GM06990 (cell line): ENCODE data around the gene SPATA31D3.

Source experiments
- DNase-seq: peaks from one replicate; pipeline ENCODE4 v3.0.0-alpha.2; 2011; ENCODE audit not compliant: insufficient read length; ENCODE audit errors: extremely low read depth
- H3K27me3 ChIP-seq: replicated peaks from 2 replicates; pipeline ENCODE4 v1.6.0; 2011; ENCODE audit warnings: low read length; ENCODE audit not compliant: control insufficient read depth, insufficient read depth
- H3K36me3 ChIP-seq: 2 replicates; pipeline ENCODE4 v1.5.1; 2011; ENCODE audit warnings: low read length; ENCODE audit not compliant: control insufficient read depth, insufficient read depth
- H3K4me3 ChIP-seq: replicated peaks from 2 replicates; pipeline ENCODE4 v1.5.1; 2011; ENCODE audit warnings: low read depth, mild to moderate bottlenecking, control low read depth, low read length
- TF ChIP-seq, protein P1 (sequence below): IDR thresholded peaks from 2 replicates; pipeline ENCODE4 v1.5.1; 2011; ENCODE audit warnings: low read length, control low read depth, mild to moderate bottlenecking, inconsistent platforms; ENCODE audit not compliant: insufficient read depth, poor library complexity, severe bottlenecking

SPATA31D3 gene

DNA sequence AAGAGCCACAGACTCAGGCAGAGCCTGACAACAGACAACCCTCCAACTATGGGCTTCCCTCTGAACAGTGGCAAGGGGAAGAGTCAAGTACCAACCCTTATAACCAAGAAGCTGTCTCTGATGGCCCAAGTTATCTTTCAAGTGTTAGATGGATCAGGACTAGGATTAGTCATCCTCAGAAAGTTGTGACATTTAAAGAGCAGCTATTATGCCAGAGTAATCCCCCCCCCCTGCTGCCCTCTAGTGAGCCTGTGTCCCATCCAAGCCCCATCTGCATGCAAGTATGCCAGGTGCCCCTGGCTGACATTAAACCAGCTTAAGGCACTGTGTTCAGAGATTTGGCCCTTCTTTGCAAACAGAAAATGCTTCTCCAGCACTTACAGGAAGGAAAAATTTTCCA lies 28.4 kb downstream of the SPATA31D3 start:
- DNase-seq, result no peak
- TF ChIP-seq, protein P1, sequence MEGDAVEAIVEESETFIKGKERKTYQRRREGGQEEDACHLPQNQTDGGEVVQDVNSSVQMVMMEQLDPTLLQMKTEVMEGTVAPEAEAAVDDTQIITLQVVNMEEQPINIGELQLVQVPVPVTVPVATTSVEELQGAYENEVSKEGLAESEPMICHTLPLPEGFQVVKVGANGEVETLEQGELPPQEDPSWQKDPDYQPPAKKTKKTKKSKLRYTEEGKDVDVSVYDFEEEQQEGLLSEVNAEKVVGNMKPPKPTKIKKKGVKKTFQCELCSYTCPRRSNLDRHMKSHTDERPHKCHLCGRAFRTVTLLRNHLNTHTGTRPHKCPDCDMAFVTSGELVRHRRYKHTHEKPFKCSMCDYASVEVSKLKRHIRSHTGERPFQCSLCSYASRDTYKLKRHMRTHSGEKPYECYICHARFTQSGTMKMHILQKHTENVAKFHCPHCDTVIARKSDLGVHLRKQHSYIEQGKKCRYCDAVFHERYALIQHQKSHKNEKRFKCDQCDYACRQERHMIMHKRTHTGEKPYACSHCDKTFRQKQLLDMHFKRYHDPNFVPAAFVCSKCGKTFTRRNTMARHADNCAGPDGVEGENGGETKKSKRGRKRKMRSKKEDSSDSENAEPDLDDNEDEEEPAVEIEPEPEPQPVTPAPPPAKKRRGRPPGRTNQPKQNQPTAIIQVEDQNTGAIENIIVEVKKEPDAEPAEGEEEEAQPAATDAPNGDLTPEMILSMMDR, result no peak
- Histone ChIP-seq H3K27me3 (no peaks in the 10 kb centered on the region), H3K4me3 (no peak overlapping the region), H3K36me3 (no peaks in the 10 kb centered on the region)

DNA sequence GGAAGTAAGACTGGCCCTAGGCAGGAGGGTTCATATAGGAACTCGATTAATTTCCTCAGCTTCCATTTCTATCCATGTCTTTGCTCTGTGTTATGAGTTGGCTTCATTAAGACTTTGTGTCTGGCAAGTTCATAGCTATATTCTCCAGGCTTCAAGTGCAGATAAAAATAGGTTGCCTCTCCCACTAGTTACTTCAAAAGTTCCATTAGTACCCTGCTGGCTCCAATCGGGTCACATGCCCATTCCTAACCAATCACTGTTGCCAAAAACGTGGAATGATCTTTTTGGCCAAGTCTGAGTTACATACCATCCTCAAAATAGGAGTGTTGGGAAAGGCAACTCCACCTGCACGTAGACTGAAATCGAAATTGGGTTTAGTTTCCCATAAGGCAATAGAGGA lies 31.5 kb downstream of the SPATA31D3 start:
- Histone ChIP-seq H3K27me3 (no peaks in the 10 kb centered on the region), H3K4me3 (no peak overlapping the region), H3K36me3 (no peaks in the 10 kb centered on the region)
- DNase-seq, result no peak
- TF ChIP-seq, protein P1, result no peak

- no peaks in the 10 kb centered on the region for H3K36me3 ChIP-seq
- TF ChIP-seq, protein P1, result no peak
- no peak for DNase-seq
- no peaks in the 10 kb centered on the region for H3K27me3 ChIP-seq
- no peak overlapping the region for H3K4me3 ChIP-seq
Observed at GRCh38 chr9:81976351-81976750, 33.1 kb downstream of the SPATA31D3 start.

GRCh38 chr9:81979196-81979595 lies 35.9 kb downstream of the SPATA31D3 start:
- no peak for DNase-seq
- Histone ChIP-seq H3K27me3 (no peaks in the 10 kb centered on the region), H3K36me3 (no peaks in the 10 kb centered on the region), H3K4me3 (no peak overlapping the region)
- TF ChIP-seq, protein P1, result no peak

DNA sequence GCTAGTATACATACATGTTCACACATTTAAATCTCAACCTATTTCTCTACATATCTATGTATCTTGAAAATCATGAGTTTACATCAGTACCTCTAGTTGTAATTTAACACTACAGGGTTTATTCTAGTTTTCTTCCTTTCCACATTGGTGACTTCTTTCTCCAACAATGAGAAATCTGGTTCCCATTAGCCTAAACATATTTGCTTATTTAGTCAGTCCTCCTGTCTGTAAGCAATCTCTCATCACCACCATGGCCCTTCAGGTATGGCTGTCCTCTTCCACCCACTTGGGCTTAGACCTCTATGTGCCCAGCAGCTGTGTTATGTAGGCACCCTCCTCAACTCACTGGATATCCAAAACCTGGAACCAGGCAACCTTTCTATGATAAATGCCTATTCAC lies 37.3 kb downstream of the SPATA31D3 start:
- Histone ChIP-seq H3K36me3 (no peaks in the 10 kb centered on the region), H3K4me3 (no peak overlapping the region), H3K27me3 (no peaks in the 10 kb centered on the region)
- TF ChIP-seq, protein P1, result no peak
- no peak for DNase-seq

- Histone ChIP-seq H3K4me3 (no peak overlapping the region), H3K36me3 (no peaks in the 10 kb centered on the region), H3K27me3 (no peaks in the 10 kb centered on the region)
- no peak for DNase-seq
- TF ChIP-seq, protein P1, result no peak
Observed at GRCh38 chr9:81981883-81982282, 38.6 kb downstream of the SPATA31D3 start.
